GM12878 (cell line): ENCODE results near the gene PSAP. TPM values are rescaled to one million over a fixed set of nuclear protein-coding genes. Genes with fewer than 3 reads are reported as not detected.
A peak's percentile ranks its signal among the peaks of the same experiment; 100 is the strongest.

Experiments
- ATAC-seq: fragments of 200-7000 bp; cut with Tn5 transposase; 3 replicates; pipeline ENCODE4 v1.9.1; 2020; ENCODE audit warnings: mild to moderate bottlenecking, moderate library complexity
- BruUV-seq: library from RNA; stranded (reverse); fragments of 400-500 nt; replicated peaks from 2 replicates; lab custom pipeline; 2021; lab: Mats Ljungman, UMichigan
- CTCF ChIA-PET: fragments of 300-600 bp; sonication (Branson Sonifier 250); formaldehyde crosslinking; extraction: SDS; loops from one replicate; lab custom pipeline; 2021; ENCODE audit warnings: inconsistent platforms; lab: Yijun Ruan, JAX
- POLR2A ChIA-PET: fragments of 350-600 bp; formaldehyde crosslinking; extraction: SDS; loops from one replicate; lab custom pipeline; 2021; ENCODE audit warnings: inconsistent platforms; lab: Charles Lee
- RAD21 ChIA-PET: fragments of 300-600 bp; sonication (Branson Sonifier 250); formaldehyde crosslinking; loops from one replicate; lab custom pipeline; 2023; ENCODE audit warnings: antibody characterized with exemption; ENCODE audit not compliant: unreplicated experiment; lab: Charles Lee
- SMC1A ChIA-PET: fragments of 300-600 bp; sonication (Branson Sonifier 250); formaldehyde crosslinking; loops from one replicate; lab custom pipeline; 2023; ENCODE audit not compliant: unreplicated experiment, uncharacterized antibody; lab: Charles Lee
- DNase-seq: peaks from one replicate; pipeline ENCODE4 v3.0.0-alpha.2; 2011; ENCODE audit warnings: low read depth, low spot score
- FAIRE-seq: peaks from 3 replicates; lab custom pipeline; 2011; peaks lifted over from hg19 to GRCh38; lab: Jason Lieb, UNC
- H2AFZ ChIP-seq: 2 replicates; pipeline ENCODE4 v1.6.0; 2011; ENCODE audit warnings: low read depth, low read length, control low read depth; ENCODE audit not compliant: control insufficient read depth
- H3K27ac ChIP-seq: 2 replicates; pipeline ENCODE4 v1.5.1; 2011; ENCODE audit warnings: control low read depth; ENCODE audit not compliant: control insufficient read depth, insufficient read depth
- H3K27me3 ChIP-seq, 2 experiments: replicated peaks in 1 of 2; 2 replicates each; pipeline versions ENCODE4 v1.6.0 to v1.6.1; 2011; ENCODE audit warnings: low read length in 1 of 2; ENCODE audit not compliant: control insufficient read depth in 2 of 2, insufficient read depth in 2 of 2
- H3K36me3 ChIP-seq, 2 experiments: 2 replicates each; pipeline ENCODE4 v1.5.1; 2011; ENCODE audit warnings: low read length in 1 of 2; ENCODE audit not compliant: control insufficient read depth in 2 of 2, insufficient read depth in 2 of 2
- H3K4me1 ChIP-seq: 2 replicates; pipeline ENCODE4 v1.6.1; 2011; ENCODE audit warnings: mild to moderate bottlenecking, low read length, moderate library complexity, mixed read lengths; ENCODE audit not compliant: control insufficient read depth, insufficient read depth
- H3K4me2 ChIP-seq: 2 replicates; pipeline ENCODE4 v1.6.0; 2011; ENCODE audit warnings: control low read depth; ENCODE audit not compliant: control insufficient read depth, insufficient read depth
- H3K4me3 ChIP-seq: fragments of 200-600 bp; sonication (generic); 2 replicates; pipeline ENCODE4 v1.5.1; 2016
- H3K79me2 ChIP-seq: 2 replicates; pipeline ENCODE4 v1.6.0; 2011; ENCODE audit warnings: low read length; ENCODE audit not compliant: control insufficient read depth, insufficient read depth
- H3K9ac ChIP-seq: 2 replicates; pipeline ENCODE4 v1.8.0; 2011; ENCODE audit warnings: low read length, control low read depth, mixed read lengths; ENCODE audit not compliant: control insufficient read depth, insufficient read depth
- H3K9me3 ChIP-seq: replicated peaks from 3 replicates; pipeline ENCODE4 v1.5.1; 2011; ENCODE audit warnings: mild to moderate bottlenecking, low read length; ENCODE audit not compliant: control insufficient read depth, insufficient read depth
- H4K20me1 ChIP-seq: 2 replicates; pipeline ENCODE4 v1.6.0; 2011; ENCODE audit not compliant: control insufficient read depth, insufficient read depth
- BHLHE40 ChIP-seq, 2 experiments: fragments of 450-650 bp in 1 of 2; IDR thresholded peaks; 2 replicates each; pipeline ENCODE4 v1.6.1; 2011 to 2017; ENCODE audit warnings: low read depth in 2 of 2, borderline replicate concordance in 1 of 2, improper control_type of control experiment in 1 of 2, low read length in 1 of 2, mild to moderate bottlenecking in 1 of 2
- CUX1 ChIP-seq: IDR thresholded peaks from 2 replicates; pipeline ENCODE4 v1.6.1; 2012; ENCODE audit warnings: improper control_type of control experiment, low read depth, low read length; ENCODE audit not compliant: insufficient replicate concordance
- NFXL1 ChIP-seq: fragments of 450-650 bp; IDR thresholded peaks from 2 replicates; pipeline ENCODE4 v1.6.1; 2017; ENCODE audit warnings: antibody characterized with exemption, mild to moderate bottlenecking, borderline replicate concordance
- NFYB ChIP-seq: IDR thresholded peaks from 2 replicates; pipeline ENCODE4 v1.6.1; 2011; ENCODE audit warnings: low read depth, mild to moderate bottlenecking, low read length, improper control_type of control experiment, moderate library complexity; ENCODE audit not compliant: insufficient read depth
- POLR2AphosphoS5 ChIP-seq: IDR thresholded peaks from 2 replicates; pipeline ENCODE4 v1.6.1; 2011; ENCODE audit warnings: mild to moderate bottlenecking, low read length, inconsistent platforms
- REST ChIP-seq: IDR thresholded peaks from 2 replicates; pipeline ENCODE4 v1.6.1; 2012; ENCODE audit warnings: mild to moderate bottlenecking, low read depth, low read length
- TARDBP ChIP-seq: IDR thresholded peaks from 2 replicates; pipeline ENCODE4 v1.6.1; 2016; ENCODE audit warnings: borderline replicate concordance
- YY1 ChIP-seq: IDR thresholded peaks from 2 replicates; pipeline ENCODE4 v1.6.1; 2011; ENCODE audit warnings: low read depth, mild to moderate bottlenecking, low read length
- ZNF207 ChIP-seq: fragments of 450-650 bp; IDR thresholded peaks from 2 replicates; pipeline ENCODE4 v1.6.1; 2014; ENCODE audit warnings: antibody characterized with exemption, mild to moderate bottlenecking, borderline replicate concordance
- ZNF24 ChIP-seq: fragments of 450-650 bp; IDR thresholded peaks from 2 replicates; pipeline ENCODE4 v1.6.1; 2017; ENCODE audit warnings: antibody characterized with exemption, mild to moderate bottlenecking
- WGBS: methylation state at CpG from one replicate; pipeline ENCODE4 v1.1.6; 2016; ENCODE audit warnings: low lambda C conversion rate; ENCODE audit not compliant: insufficient replicate concordance, insufficient coverage; ENCODE audit errors: missing lambda C conversion rate; 5-methylcytosine and 5-hydroxymethylcytosine counted together
- in situ Hi-C: fragments of 300-500 bp; cut with MboI; formaldehyde crosslinking; loops from 9 replicates; pipeline ENCODE4 v1.14.3; 2018; ENCODE audit warnings: mixed read lengths
- intact Hi-C: fragments of 100-400 bp; cut with micrococcal nuclease; formaldehyde crosslinking; loops from one replicate; pipeline ENCODE4 v1.14.2; 2022; ENCODE audit not compliant: unreplicated experiment
- polyA plus RNA-seq, 11 experiments: library from polyadenylated mRNA; depleted of rRNA in 4 of 11; unstranded in 6 of 11; stranded (reverse) in 5 of 11; fragments of >200 nt; fragmentation: Nextera tagmentation in 4 of 11; fragmentation: Illumina TruSeq in 1 of 11; extraction: Ambion mirVana in 4 of 11; extraction: Trizol in 1 of 11; gene quantifications; 1 replicate in 1 of 11; 2 replicates in 10 of 11; pipeline versions ENCODE4 v1.2.1 to v1.2.3, GENCODE V29; 2011 to 2016; ENCODE audit warnings: inconsistent platforms in 2 of 11, missing spikeins in 2 of 11, low read depth in 1 of 11
- total RNA-seq, 4 experiments: library from RNA; depleted of rRNA in 3 of 4; stranded (reverse); fragments of >200 nt in 3 of 4; fragmentation: Illumina TruSeq in 1 of 4; extraction: Trizol in 1 of 4; gene quantifications; 2 replicates each; pipeline versions ENCODE4 v1.2.1 to v1.2.3, GENCODE V29; 2013 to 2021

PSAP gene
- total and polyA plus RNA-seq, 10 of the 15 experiments (the other 5 are each of a cell fraction or from before 2014, with no cell fraction given), result 178 to 336 (median 286) TPM

- H3K9me3 ChIP-seq, result no peaks in the 10 kb centered on the region
- no peak for TF ChIP-seq BHLHE40 (IDR thresholded peaks at IDR 0.05; ENCODE audit: borderline replicate concordance in 1 of 2, low read depth in 2 of 2, low read length in 1 of 2)
- no peak for TF ChIP-seq CUX1
- TF ChIP-seq NFXL1, result no peak
- TF ChIP-seq ZNF24, result no peak
- TF ChIP-seq TARDBP, result no peak
- no peak for TF ChIP-seq ZNF207
- no peak for TF ChIP-seq YY1
- no peak for TF ChIP-seq REST
- no peak for TF ChIP-seq POLR2AphosphoS5
- no peak for TF ChIP-seq NFYB
Measured at GRCh38 chr10:71848325-71849275, 2.5 kb downstream of the PSAP start.

More at GRCh38 chr10:71848325-71849275, 2.5 kb downstream of the PSAP start:
- no TSS peak for BruUV-seq
- ChIA-PET POLR2A (interaction anchor here (0.5 to 1.0 kb wide), 3 partner anchors 8 to 673 kb away, joined by 3 to 4 read pairs (median 4); no protein-coding TSS in a partner anchor), CTCF (interaction anchor here (1.4 to 6.4 kb wide), 3 partner anchors 11 to 76 kb away, joined by 3 to 54 read pairs (median 8); partner anchors contain the start of gene VSIR), RAD21 (interaction anchor here (1.6 kb wide), 1 partner anchor 48 kb away, joined by 4 read pairs; no protein-coding TSS in a partner anchor), SMC1A (no interaction called here)
- Histone ChIP-seq H3K4me1 (peaks cover 24% of the 10 kb centered on the region), H2AFZ (no peak overlapping the region), H3K4me3 (peak overlapping the region; percentile 74), H3K36me3 (no peaks in the 10 kb centered on the region), H3K27me3 (no peaks in the 10 kb centered on the region), H3K27ac (no peak overlapping the region), H3K9ac (peak overlapping the region; percentile 13; the same call in 1 of the 2 replicates), H3K4me2 (peak overlapping the region; percentile 75), H3K79me2 (peaks cover 70% of the 10 kb centered on the region), H4K20me1 (no peaks in the 10 kb centered on the region; the same call in 1 of the 2 replicates)
- no peak for DNase-seq
- WGBS, result 93% methylated on average over 11 of the region's 11 CpGs
- no peak for ATAC-seq
- in situ Hi-C loops (no loop called here), intact Hi-C loops (no loop called here)
- no peak for FAIRE-seq
